ENCODE data around the gene HNRNPU. TPM values are rescaled to one million over a fixed set of nuclear protein-coding genes. Genes with fewer than 3 reads are reported as not detected.

HNRNPU gene
- total and polyA plus RNA-seq, 7 donors, result 110 to 262 (median 186) TPM

- intact Hi-C loops (cut with DNase I), result no loop called here
- 19 to 30% (median 22%) methylated on average over 3 of the region's 3 CpGs for WGBS, 3 donors
- Histone ChIP-seq H3K4me1 (peaks cover 47% of the 10 kb centered on the region), H3K27me3 (ENCODE audit: insufficient read depth in 3 of 3, low read length in 2 of 3) (no peaks in the 10 kb centered on the region), H3K9me3 (no peaks in the 10 kb centered on the region), H3K27ac (peak overlapping the region; percentile 97), H3K4me3 (peak overlapping the region; percentile 89), H3K36me3 (ENCODE audit: insufficient read depth in 1 of 2, low read depth in 1 of 2) (peaks cover 0 to 27% of the 10 kb centered on the region in 2 donors)
- no peak for ATAC-seq
- no peak for TF ChIP-seq CTCF (IDR thresholded peaks at IDR 0.05)
- no peak for DNase-seq
Measured at GRCh38 chr1:244836584-244836983, 27.8 kb downstream of the HNRNPU start.

GRCh38 chr1:244836135-244836521 is 28.2 kb downstream of the HNRNPU start:
- H3K36me3 ChIP-seq (ENCODE audit: insufficient read depth in 1 of 2, low read depth in 1 of 2), result peaks cover 0 to 22% of the 10 kb centered on the region in 2 donors
- H3K27ac ChIP-seq, result peak overlapping the region; percentile 97
- H3K27me3 ChIP-seq (ENCODE audit: insufficient read depth in 3 of 3, low read length in 2 of 3), result no peaks in the 10 kb centered on the region
- intact Hi-C loops (cut with DNase I), result no loop called here
- ATAC-seq (peak; percentile 10 to 29 (median 20)), DNase-seq (no peak)
- H3K4me3 ChIP-seq, result peak overlapping the region; percentile 89
- TF ChIP-seq CTCF (IDR thresholded peaks at IDR 0.05), result no peak
- peaks cover 44% of the 10 kb centered on the region for H3K4me1 ChIP-seq
- 1 to 2% (median 1%) methylated on average over 7 of the region's 7 CpGs for WGBS, 3 donors
- H3K9me3 ChIP-seq, result no peaks in the 10 kb centered on the region

GRCh38 chr1:244835276-244836134 is 28.8 kb downstream of the HNRNPU start, which contains the start of gene COX20:
TSS of gene COX20 (plus strand) at chr1:244835658. CDS start at chr1:244835715, 57 bp downstream.
- H3K4me3 ChIP-seq, result peak within 1 kb of the TSS; percentile 89
- 0% methylated on average over 41 to 77 of the region's 77 CpGs for WGBS, 3 donors
- TF ChIP-seq CTCF (IDR thresholded peaks at IDR 0.05), result no peak
- peaks cover 0 to 16% of the 10 kb centered on the region in 2 donors for H3K36me3 ChIP-seq (ENCODE audit: insufficient read depth in 1 of 2, low read depth in 1 of 2)
- H3K9me3 ChIP-seq, result no peaks in the 10 kb centered on the region
- DNase-seq (peak; percentile 92 to 96), ATAC-seq (peak; percentile 84 to 86 (median 85))
- H3K4me1 ChIP-seq, result peaks cover 39% of the 10 kb centered on the region
- intact Hi-C loops (cut with DNase I), result loop anchor here (1.0 to 2.0 kb wide), 2 partner anchors 27 to 135 kb away; no protein-coding TSS in a partner anchor
- H3K27ac ChIP-seq, result peak within 1 kb of the TSS; percentile 97
- no peaks in the 10 kb centered on the region for H3K27me3 ChIP-seq (ENCODE audit: insufficient read depth in 3 of 3, low read length in 2 of 3)

- intact Hi-C loops (cut with DNase I), result loop anchor here (1.0 to 2.0 kb wide), 2 partner anchors 28 to 136 kb away; no protein-coding TSS in a partner anchor
- H3K9me3 ChIP-seq, result no peaks in the 10 kb centered on the region
- no peaks in the 10 kb centered on the region for H3K27me3 ChIP-seq (ENCODE audit: insufficient read depth in 3 of 3, low read length in 2 of 3)
- H3K4me1 ChIP-seq, result peaks cover 31% of the 10 kb centered on the region
- H3K36me3 ChIP-seq (ENCODE audit: insufficient read depth in 1 of 2, low read depth in 1 of 2), result peaks cover 0 to 8% of the 10 kb centered on the region in 2 donors
- no peak for DNase-seq
- H3K27ac ChIP-seq, result peak overlapping the region; percentile 97
- H3K4me3 ChIP-seq, result peak overlapping the region; percentile 89
- WGBS, 3 donors, result 0 to 1% (median 0%) methylated on average over 37 to 49 of the region's 49 CpGs
- peak; percentile 55 to 71 (median 62) for ATAC-seq
- no peak for TF ChIP-seq CTCF (IDR thresholded peaks at IDR 0.05)
Measured at GRCh38 chr1:244834543-244835275, 29.6 kb downstream of the HNRNPU start.
